Measurements from ENCODE around the gene DGKH. TPM values are rescaled to one million over a fixed set of nuclear protein-coding genes. Genes with fewer than 3 reads are reported as not detected.

The DGKH gene
- total and polyA plus RNA-seq, 2 donors from 2014 or later = 1.7 to 28.8 TPM

GRCh38 chr13:42011601-42012350 is 36.7 kb upstream of the DGKH start:
- Histone ChIP-seq H3K4me1 (ENCODE audit: control insufficient read depth in 2 of 3, insufficient read depth in 2 of 3, low read depth in 1 of 3, low read length in 3 of 3) (peaks cover 0 to 4% (median 0%) of the 10 kb centered on the region in 3 donors), H3K36me3 (ENCODE audit: control insufficient read depth in 2 of 3, insufficient read depth in 3 of 3, low read length in 3 of 3) (no peaks in the 10 kb centered on the region), H3K27ac (ENCODE audit: low read depth in 2 of 2, low read length in 2 of 2) (no peak overlapping the region), H3K9ac (ENCODE audit: low read length in 3 of 3) (no peak overlapping the region), H3K9me3 (ENCODE audit: control insufficient read depth in 2 of 3, insufficient read depth in 1 of 3, low read length in 3 of 3) (no peaks in the 10 kb centered on the region), H3K27me3 (ENCODE audit: control insufficient read depth, insufficient read depth, low read length) (no peaks in the 10 kb centered on the region), H3K4me3 (ENCODE audit: low read length in 3 of 3) (peak overlapping the region in 1 of 3 donors; percentile 34)
- DNase-seq = no peak
- no peak for TF ChIP-seq CTCF (IDR thresholded peaks at IDR 0.05; ENCODE audit: borderline replicate concordance, extremely low read depth, insufficient read depth)
- intact Hi-C loops (cut with DNase I) = no loop called here
- FAIRE-seq = no peak

DNA sequence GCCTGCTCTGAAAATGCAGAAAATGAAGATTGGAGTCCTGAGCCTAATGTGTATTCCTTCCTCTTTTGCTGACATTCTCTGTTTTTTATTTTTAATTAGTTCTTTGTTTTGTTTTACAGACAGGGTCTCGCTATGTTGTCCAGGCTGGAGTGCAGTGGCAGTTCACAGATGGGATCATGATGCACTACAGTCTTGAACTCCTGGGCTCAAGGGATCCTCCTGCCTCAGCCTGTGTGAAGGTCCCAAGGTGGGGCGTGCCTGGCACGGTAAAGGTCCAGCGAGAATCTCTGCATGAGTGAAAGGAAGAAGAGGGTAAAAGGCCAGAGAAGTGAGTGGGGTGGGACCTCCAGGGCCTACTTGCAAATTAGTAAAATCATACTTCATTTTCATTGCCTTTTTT is 34.3 kb upstream of the DGKH start:
- H3K27me3 ChIP-seq (ENCODE audit: control insufficient read depth, insufficient read depth, low read length) = no peaks in the 10 kb centered on the region
- FAIRE-seq = no peak
- no peak for DNase-seq
- no peaks in the 10 kb centered on the region for H3K9me3 ChIP-seq (ENCODE audit: control insufficient read depth in 2 of 3, insufficient read depth in 1 of 3, low read length in 3 of 3)
- no peak overlapping the region for H3K9ac ChIP-seq (ENCODE audit: low read length in 3 of 3)
- no peak overlapping the region for H3K4me3 ChIP-seq (ENCODE audit: low read length in 3 of 3)
- no peak overlapping the region for H3K27ac ChIP-seq (ENCODE audit: low read depth in 2 of 2, low read length in 2 of 2)
- H3K36me3 ChIP-seq (ENCODE audit: control insufficient read depth in 2 of 3, insufficient read depth in 3 of 3, low read length in 3 of 3) = no peaks in the 10 kb centered on the region
- TF ChIP-seq CTCF (IDR thresholded peaks at IDR 0.05; ENCODE audit: borderline replicate concordance, extremely low read depth, insufficient read depth) = no peak
- H3K4me1 ChIP-seq (ENCODE audit: control insufficient read depth in 2 of 3, insufficient read depth in 2 of 3, low read depth in 1 of 3, low read length in 3 of 3) = peaks cover 0 to 4% (median 0%) of the 10 kb centered on the region in 3 donors
- intact Hi-C loops (cut with DNase I) = no loop called here

DNA sequence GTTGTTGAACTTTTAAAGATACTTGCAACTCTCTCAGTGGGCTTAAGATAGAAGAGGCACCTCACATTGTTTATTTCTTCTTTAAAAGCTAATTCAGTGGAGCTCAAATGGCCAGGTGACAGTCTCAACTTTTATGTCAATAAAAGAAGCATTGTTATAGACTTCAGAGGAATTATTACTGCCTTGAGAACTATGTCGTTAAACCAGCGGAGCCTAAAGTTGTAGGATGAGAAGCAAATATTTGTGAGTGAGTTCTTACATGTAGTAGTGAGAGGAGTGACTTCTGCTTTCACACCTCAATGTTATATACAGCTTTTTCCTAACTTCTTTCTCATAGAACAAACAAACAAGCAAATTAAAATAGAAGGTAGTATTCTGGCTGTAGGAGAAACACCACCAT is 31.2 kb upstream of the DGKH start:
- no peak overlapping the region for H3K27ac ChIP-seq (ENCODE audit: low read depth in 2 of 2, low read length in 2 of 2)
- DNase-seq (no peak), FAIRE-seq (no peak)
- TF ChIP-seq CTCF (IDR thresholded peaks at IDR 0.05; ENCODE audit: borderline replicate concordance, extremely low read depth, insufficient read depth) = no peak
- no peaks in the 10 kb centered on the region for H3K27me3 ChIP-seq (ENCODE audit: control insufficient read depth, insufficient read depth, low read length)
- H3K9ac ChIP-seq (ENCODE audit: low read length in 3 of 3) = no peak overlapping the region
- H3K4me3 ChIP-seq (ENCODE audit: low read length in 3 of 3) = no peak overlapping the region
- no peaks in the 10 kb centered on the region for H3K9me3 ChIP-seq (ENCODE audit: control insufficient read depth in 2 of 3, insufficient read depth in 1 of 3, low read length in 3 of 3)
- no peaks in the 10 kb centered on the region for H3K4me1 ChIP-seq (ENCODE audit: control insufficient read depth in 2 of 3, insufficient read depth in 2 of 3, low read depth in 1 of 3, low read length in 3 of 3)
- H3K36me3 ChIP-seq (ENCODE audit: control insufficient read depth in 2 of 3, insufficient read depth in 3 of 3, low read length in 3 of 3) = no peaks in the 10 kb centered on the region
- intact Hi-C loops (cut with DNase I) = no loop called here
